ENCODE measurements around the gene PTPRG. TPM values are rescaled to one million over a fixed set of nuclear protein-coding genes. Genes with fewer than 3 reads are reported as not detected.

Gene PTPRG
- total RNA-seq, 1 experiment from 2014 or later: 69.3 TPM

DNA sequence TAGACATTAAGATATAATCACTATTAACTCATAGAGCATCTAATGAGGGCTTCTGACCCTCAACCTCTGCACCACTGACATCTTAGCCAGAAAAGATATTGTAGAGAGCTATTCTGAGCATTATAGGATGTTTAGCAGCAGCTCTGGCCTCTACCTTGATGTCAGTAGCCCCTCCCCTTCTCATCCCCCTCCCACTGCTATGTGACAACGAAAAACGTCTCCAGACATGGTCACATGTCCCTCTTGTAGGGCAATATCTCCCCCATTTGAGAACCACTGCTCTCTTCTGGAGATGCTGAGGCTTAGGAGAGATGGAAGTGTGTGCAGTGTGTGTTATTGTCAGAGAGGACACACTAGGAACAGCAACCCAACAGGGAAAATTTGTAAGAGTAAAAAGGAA, 569.7 kb downstream of the PTPRG start:
- H3K9me3 Mint-ChIP-seq: no peaks in the 10 kb centered on the region

More for the DNA sequence above, 569.7 kb downstream of the PTPRG start:
- H4K20me1 ChIP-seq (ENCODE audit: control insufficient read depth, insufficient read depth, insufficient read length): no peaks in the 10 kb centered on the region
- H3K14ac ChIP-seq (ENCODE audit: insufficient read depth, low read length): no peak overlapping the region
- no peaks in the 10 kb centered on the region for H3K4me1 ChIP-seq (ENCODE audit: insufficient read depth, low read length)
- no peak overlapping the region for H2BK12ac ChIP-seq (ENCODE audit: insufficient read length, low read depth, low read length)
- no peak overlapping the region for H2BK15ac ChIP-seq (ENCODE audit: low read depth, low read length)
- Mint-ChIP-seq H3K27ac (peak overlapping the region in 1 of 3 experiments; percentile 42; a peak in 1 of 7 replicates), H3K36me3 (ENCODE audit: insufficient read depth in 1 of 3, low read depth in 3 of 3) (peaks cover 5 to 11% (median 7%) of the 10 kb centered on the region in 3 experiments; a peak in 5 of 7 replicates), H3K4me1 (peaks cover 2 to 7% of the 10 kb centered on the region in 2 experiments; a peak in 2 of 4 replicates), H3K27me3 (ENCODE audit: low read depth) (no peaks in the 10 kb centered on the region), H3K4me3 (no peak overlapping the region)
- no peak overlapping the region for H2BK120ac ChIP-seq (ENCODE audit: low read depth, low read length, poor library complexity, severe bottlenecking)
- no peak for DNase-seq
- H2AK5ac ChIP-seq (ENCODE audit: insufficient read length, low read length): no peak overlapping the region
- no peaks in the 10 kb centered on the region for H3K79me2 ChIP-seq (ENCODE audit: insufficient read depth, low read length)
- H2AFZ ChIP-seq (ENCODE audit: low read length): no peak overlapping the region
- H3K4ac ChIP-seq (ENCODE audit: low read depth, low read length): no peak overlapping the region
- no peak overlapping the region for H4K91ac ChIP-seq (ENCODE audit: insufficient read length, low read depth, low read length)
- no peak overlapping the region for H3K56ac ChIP-seq (ENCODE audit: insufficient read length, low read depth, low read length)
- TF ChIP-seq, protein P1, sequence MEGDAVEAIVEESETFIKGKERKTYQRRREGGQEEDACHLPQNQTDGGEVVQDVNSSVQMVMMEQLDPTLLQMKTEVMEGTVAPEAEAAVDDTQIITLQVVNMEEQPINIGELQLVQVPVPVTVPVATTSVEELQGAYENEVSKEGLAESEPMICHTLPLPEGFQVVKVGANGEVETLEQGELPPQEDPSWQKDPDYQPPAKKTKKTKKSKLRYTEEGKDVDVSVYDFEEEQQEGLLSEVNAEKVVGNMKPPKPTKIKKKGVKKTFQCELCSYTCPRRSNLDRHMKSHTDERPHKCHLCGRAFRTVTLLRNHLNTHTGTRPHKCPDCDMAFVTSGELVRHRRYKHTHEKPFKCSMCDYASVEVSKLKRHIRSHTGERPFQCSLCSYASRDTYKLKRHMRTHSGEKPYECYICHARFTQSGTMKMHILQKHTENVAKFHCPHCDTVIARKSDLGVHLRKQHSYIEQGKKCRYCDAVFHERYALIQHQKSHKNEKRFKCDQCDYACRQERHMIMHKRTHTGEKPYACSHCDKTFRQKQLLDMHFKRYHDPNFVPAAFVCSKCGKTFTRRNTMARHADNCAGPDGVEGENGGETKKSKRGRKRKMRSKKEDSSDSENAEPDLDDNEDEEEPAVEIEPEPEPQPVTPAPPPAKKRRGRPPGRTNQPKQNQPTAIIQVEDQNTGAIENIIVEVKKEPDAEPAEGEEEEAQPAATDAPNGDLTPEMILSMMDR (conservative IDR thresholded peaks at IDR 0.05): no peak
- H3K23ac ChIP-seq (ENCODE audit: insufficient read length, low read depth, low read length): no peak overlapping the region
- H4K8ac ChIP-seq (replicated peaks; ENCODE audit: insufficient read length, low read depth, low read length): no peak overlapping the region
- H3K23me2 ChIP-seq (ENCODE audit: insufficient read length, low read depth, low read length, poor library complexity, severe bottlenecking): no peaks in the 10 kb centered on the region
- no peaks in the 10 kb centered on the region for H3K79me1 ChIP-seq (ENCODE audit: insufficient read depth, low read depth, low read length, poor library complexity, severe bottlenecking)
- no peak overlapping the region for H4K5ac ChIP-seq (ENCODE audit: insufficient read length, low read depth, low read length)
- no peaks in the 10 kb centered on the region for H3K27me3 ChIP-seq (ENCODE audit: insufficient read depth, low read length)
- no peak overlapping the region for H3K4me2 ChIP-seq (ENCODE audit: insufficient read depth, insufficient read length, low read length)
- H3K9ac ChIP-seq (ENCODE audit: extremely low read depth, insufficient read length, low read length): no peak overlapping the region
- no CpG with 5 or more reads among the region's 2 CpGs for WGBS (ENCODE audit: extremely low coverage, insufficient read length, low lambda C conversion rate)
- no peak overlapping the region for H3K27ac ChIP-seq (ENCODE audit: insufficient read length, low read depth, low read length)
- H2BK20ac ChIP-seq (ENCODE audit: low read depth, low read length, poor library complexity, severe bottlenecking): no peak overlapping the region
- H3T11ph ChIP-seq (ENCODE audit: low read length): no peak overlapping the region
- H3K9me3 ChIP-seq (ENCODE audit: control insufficient read depth, low read depth, low read length): no peaks in the 10 kb centered on the region
- H3K18ac ChIP-seq (ENCODE audit: insufficient read length, low read depth, low read length): no peak overlapping the region
- no peak overlapping the region for H2BK5ac ChIP-seq (ENCODE audit: insufficient read length, low read length)
